IPS-20b (cell line): Measurements from ENCODE around the gene SEC23IP.

ENCODE experiments used
- H3K27ac ChIP-seq: one replicate; pipeline ENCODE4 v1.5.1; 2013; ENCODE audit warnings: low read length
- H3K27me3 ChIP-seq: 2 replicates; pipeline ENCODE4 v1.6.1; 2013; ENCODE audit warnings: mild to moderate bottlenecking, low read length, inconsistent platforms; ENCODE audit not compliant: insufficient read depth
- H3K36me3 ChIP-seq: 2 replicates; pipeline ENCODE4 v1.6.1; 2013; ENCODE audit warnings: low read depth, mild to moderate bottlenecking, inconsistent platforms, low read length, moderate library complexity; ENCODE audit not compliant: insufficient read depth
- H3K4me1 ChIP-seq: 2 replicates; pipeline ENCODE4 v1.6.1; 2013; ENCODE audit warnings: mild to moderate bottlenecking, control low read depth, inconsistent platforms, low read length, moderate library complexity; ENCODE audit not compliant: insufficient read depth
- H3K4me3 ChIP-seq: 2 replicates; pipeline ENCODE4 v1.5.1; 2013; ENCODE audit warnings: mild to moderate bottlenecking, low read length, inconsistent platforms
- H3K9ac ChIP-seq: 2 replicates; pipeline ENCODE4 v1.6.1; 2013; ENCODE audit warnings: low read depth, mild to moderate bottlenecking, inconsistent platforms, low read length, moderate library complexity
- H3K9me3 ChIP-seq: 2 replicates; pipeline ENCODE4 v1.6.1; 2013; ENCODE audit warnings: mild to moderate bottlenecking, low read depth, low read length, inconsistent platforms; ENCODE audit not compliant: insufficient read depth

SEC23IP gene

DNA sequence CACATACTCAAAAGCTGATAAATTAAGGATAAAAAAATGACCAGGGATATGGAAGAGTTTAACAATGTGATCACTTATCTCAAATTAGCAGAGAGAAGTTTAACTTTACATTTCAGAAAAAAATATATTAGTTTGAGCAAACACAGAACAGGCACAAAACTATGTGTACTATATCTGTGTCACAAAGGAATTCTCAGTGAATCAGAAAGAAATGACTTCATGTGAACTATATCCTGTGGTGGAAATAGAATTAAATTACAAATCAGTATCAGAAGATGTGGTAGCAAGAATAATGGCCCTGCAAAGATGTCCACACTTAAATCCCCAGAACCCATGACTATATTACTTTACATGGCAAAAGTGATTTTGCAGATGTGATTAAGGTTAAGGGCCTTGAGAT lies 70.3 kb downstream of the SEC23IP start:
- Histone ChIP-seq H3K4me3 (no peak overlapping the region), H3K9ac (no peak overlapping the region)

DNA sequence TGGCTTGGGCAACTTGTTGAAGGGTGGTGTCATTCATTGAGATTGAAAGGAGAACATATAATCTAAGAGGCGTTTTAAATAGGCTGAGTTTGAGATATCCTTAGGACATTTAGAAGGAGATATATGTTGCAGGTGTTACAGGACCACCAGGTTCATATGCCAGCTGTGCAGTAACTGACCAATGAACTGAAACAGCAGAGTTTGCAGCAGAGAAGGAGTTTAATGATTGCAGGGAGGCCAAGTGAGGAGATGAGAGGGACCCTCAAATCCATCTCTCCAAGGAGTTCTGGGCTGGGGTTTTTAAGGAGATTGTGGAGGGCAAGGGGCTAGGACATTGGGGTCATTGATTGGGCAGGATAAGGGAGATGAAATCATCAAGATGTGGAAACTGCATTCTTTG lies 74.5 kb downstream of the SEC23IP start:
- H3K4me3 ChIP-seq, result no peak overlapping the region
- no peaks in the 10 kb centered on the region for H3K27me3 ChIP-seq
- no peaks in the 10 kb centered on the region for H3K36me3 ChIP-seq
- no peak overlapping the region for H3K9ac ChIP-seq
- peaks cover 9% of the 10 kb centered on the region; the same call in 1 of the 2 replicates for H3K9me3 ChIP-seq
- H3K4me1 ChIP-seq, result no peaks in the 10 kb centered on the region
- no peak overlapping the region for H3K27ac ChIP-seq

More for the DNA sequence above, 70.3 kb downstream of the SEC23IP start:
- no peaks in the 10 kb centered on the region for H3K4me1 ChIP-seq
- H3K27me3 ChIP-seq, result no peaks in the 10 kb centered on the region
- H3K27ac ChIP-seq, result no peak overlapping the region
- H3K9me3 ChIP-seq, result peaks cover 9% of the 10 kb centered on the region; the same call in 1 of the 2 replicates
- H3K36me3 ChIP-seq, result no peaks in the 10 kb centered on the region

- Histone ChIP-seq H3K27ac (no peak overlapping the region), H3K36me3 (no peaks in the 10 kb centered on the region), H3K9ac (no peak overlapping the region), H3K27me3 (no peaks in the 10 kb centered on the region), H3K4me1 (no peaks in the 10 kb centered on the region), H3K4me3 (no peak overlapping the region), H3K9me3 (peaks cover 9% of the 10 kb centered on the region; the same call in 1 of the 2 replicates)
Measured at GRCh38 chr10:119969609-119970008, 77.1 kb downstream of the SEC23IP start.

GRCh38 chr10:119970107-119970506 lies 77.6 kb downstream of the SEC23IP start:
- H3K36me3 ChIP-seq, result no peaks in the 10 kb centered on the region
- peaks cover 9% of the 10 kb centered on the region; the same call in 1 of the 2 replicates for H3K9me3 ChIP-seq
- no peak overlapping the region for H3K27ac ChIP-seq
- H3K27me3 ChIP-seq, result no peaks in the 10 kb centered on the region
- H3K9ac ChIP-seq, result no peak overlapping the region
- H3K4me1 ChIP-seq, result no peaks in the 10 kb centered on the region
- H3K4me3 ChIP-seq, result no peak overlapping the region

DNA sequence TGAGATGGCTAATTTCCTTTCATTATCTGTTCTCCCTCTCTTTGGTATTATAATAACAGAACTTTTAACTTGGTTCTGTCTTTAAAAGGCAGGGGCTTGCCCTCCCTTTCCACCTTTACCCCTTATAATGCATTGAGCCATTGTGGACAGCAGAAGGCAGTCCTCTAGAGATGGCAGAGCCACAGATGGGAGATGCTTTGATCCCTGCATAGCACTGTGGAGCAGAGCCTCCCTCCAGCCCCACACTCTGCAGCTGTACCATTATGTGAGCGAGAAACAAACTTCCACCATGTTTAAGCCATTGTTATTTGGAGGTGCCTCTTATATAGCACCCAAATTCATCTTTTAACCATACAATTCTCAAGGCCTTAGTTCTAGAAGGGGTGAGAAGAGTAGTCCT lies 78.4 kb downstream of the SEC23IP start:
- H3K4me3 ChIP-seq, result no peak overlapping the region
- H3K27me3 ChIP-seq, result no peaks in the 10 kb centered on the region
- H3K9ac ChIP-seq, result no peak overlapping the region
- no peaks in the 10 kb centered on the region for H3K4me1 ChIP-seq
- H3K27ac ChIP-seq, result no peak overlapping the region
- no peaks in the 10 kb centered on the region for H3K36me3 ChIP-seq
- peaks cover 9% of the 10 kb centered on the region; the same call in 1 of the 2 replicates for H3K9me3 ChIP-seq

DNA sequence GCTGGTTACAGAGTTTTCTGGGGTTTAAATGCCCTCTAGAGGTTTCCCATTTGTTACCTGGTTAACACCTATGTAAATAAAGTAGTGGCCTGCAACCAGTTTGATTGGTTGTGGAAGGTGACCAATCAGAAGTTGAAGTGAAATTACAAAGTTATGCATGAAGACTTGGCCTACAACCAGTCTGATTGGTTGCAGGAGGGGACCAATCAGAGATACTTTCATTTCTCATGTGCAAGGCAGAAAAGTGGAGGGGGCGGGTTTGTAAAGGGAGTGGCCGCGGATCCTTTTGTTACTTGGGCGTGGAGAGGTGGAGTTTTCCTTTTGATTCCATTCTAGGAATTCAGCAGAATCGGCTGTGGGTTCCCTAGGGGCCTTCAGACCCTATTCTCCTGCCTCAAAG lies 80.8 kb downstream of the SEC23IP start:
- no peak overlapping the region for H3K27ac ChIP-seq
- H3K4me1 ChIP-seq, result no peaks in the 10 kb centered on the region
- H3K36me3 ChIP-seq, result no peaks in the 10 kb centered on the region
- no peak overlapping the region for H3K4me3 ChIP-seq
- no peaks in the 10 kb centered on the region for H3K27me3 ChIP-seq
- no peaks in the 10 kb centered on the region for H3K9me3 ChIP-seq
- no peak overlapping the region for H3K9ac ChIP-seq

DNA sequence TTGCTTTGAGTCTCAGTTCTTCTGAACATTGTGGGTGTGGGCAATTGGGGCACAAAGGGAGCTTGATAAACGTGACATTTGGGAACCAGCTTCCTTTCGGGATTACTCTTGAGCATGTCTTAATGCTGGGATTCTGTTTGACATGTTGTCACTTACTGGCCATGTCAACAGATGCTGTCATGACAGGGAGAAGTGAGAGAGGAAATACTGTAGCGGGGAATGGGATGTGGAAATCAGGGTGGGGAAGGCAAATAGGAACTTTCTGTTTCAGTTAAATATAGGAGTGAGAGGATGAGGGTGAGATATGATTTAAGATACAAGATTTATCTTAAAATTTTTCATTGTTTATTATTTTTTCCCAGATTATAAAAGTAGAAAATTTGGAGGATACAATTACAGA lies 83.9 kb downstream of the SEC23IP start:
- no peak overlapping the region for H3K4me3 ChIP-seq
- H3K36me3 ChIP-seq, result no peaks in the 10 kb centered on the region
- no peak overlapping the region for H3K9ac ChIP-seq
- H3K27me3 ChIP-seq, result no peaks in the 10 kb centered on the region
- H3K4me1 ChIP-seq, result no peaks in the 10 kb centered on the region
- no peaks in the 10 kb centered on the region for H3K9me3 ChIP-seq
- no peak overlapping the region for H3K27ac ChIP-seq

DNA sequence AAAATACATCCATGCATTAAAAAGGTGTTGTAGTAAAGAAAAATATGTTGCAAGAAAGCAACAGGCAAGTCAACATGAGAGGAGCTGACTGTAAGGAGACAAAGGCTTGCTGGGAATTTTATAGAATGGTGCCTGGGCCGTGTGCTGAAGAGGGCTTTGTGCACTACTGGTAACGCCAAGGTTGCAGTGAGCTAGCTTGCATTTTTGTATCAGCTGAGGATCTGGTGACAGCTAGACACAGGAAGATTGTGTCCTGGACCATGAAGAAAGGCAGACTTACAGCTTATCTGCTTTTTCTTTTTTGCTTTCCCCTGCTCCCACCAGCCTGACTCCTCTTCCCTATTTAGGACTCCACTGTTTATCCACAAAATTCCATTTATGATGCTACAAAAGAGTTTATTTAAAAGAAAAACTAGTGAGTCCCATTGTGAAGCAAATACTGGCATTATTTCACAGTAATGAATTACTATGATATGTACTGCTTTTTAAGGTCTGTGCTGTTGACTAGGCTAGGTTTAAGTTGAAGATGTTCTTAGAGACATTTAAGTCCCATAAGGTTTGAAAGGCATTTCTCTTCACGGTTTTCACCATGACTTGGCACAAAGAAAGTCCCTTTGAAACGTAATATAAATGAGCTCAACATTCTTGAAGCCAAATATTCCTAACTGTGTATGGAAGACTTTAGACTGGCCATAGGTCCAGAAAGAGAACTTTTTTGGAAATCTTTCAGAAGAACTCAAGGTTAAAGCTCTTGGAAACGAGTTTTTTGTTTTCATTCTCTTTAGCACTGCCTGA lies 88.6 kb downstream of the SEC23IP start:
- no peak overlapping the region for H3K4me3 ChIP-seq
- no peaks in the 10 kb centered on the region for H3K36me3 ChIP-seq
- H3K4me1 ChIP-seq, result peaks cover 6% of the 10 kb centered on the region; the same call in 1 of the 2 replicates
- no peaks in the 10 kb centered on the region for H3K9me3 ChIP-seq
- no peaks in the 10 kb centered on the region for H3K27me3 ChIP-seq
- H3K9ac ChIP-seq, result no peak overlapping the region
- no peak overlapping the region for H3K27ac ChIP-seq

GRCh38 chr10:119981826-119982225 lies 89.3 kb downstream of the SEC23IP start:
- Histone ChIP-seq H3K36me3 (no peaks in the 10 kb centered on the region), H3K27ac (no peak overlapping the region), H3K9ac (no peak overlapping the region), H3K4me3 (no peak overlapping the region), H3K9me3 (no peaks in the 10 kb centered on the region), H3K27me3 (no peaks in the 10 kb centered on the region), H3K4me1 (peaks cover 6% of the 10 kb centered on the region; the same call in 1 of the 2 replicates)

DNA sequence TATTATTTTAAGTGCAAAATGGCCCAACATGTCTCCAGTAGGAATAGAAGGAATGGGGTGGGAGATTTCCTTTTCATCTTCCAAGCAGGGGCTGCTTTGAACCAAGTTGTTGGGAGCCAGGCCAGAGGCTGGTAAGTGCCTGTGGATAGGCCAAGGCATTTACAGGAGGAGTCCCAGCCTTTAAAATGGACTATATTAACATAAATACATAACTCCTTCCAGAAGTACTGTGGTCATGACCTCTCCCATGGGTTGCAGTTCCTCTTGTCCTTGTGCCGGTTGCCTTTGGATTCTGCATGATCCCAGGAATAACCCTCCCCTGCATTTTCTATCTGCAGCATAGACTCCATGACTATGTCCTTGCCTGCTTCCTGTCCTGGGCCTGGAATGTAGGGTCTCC lies 95.8 kb downstream of the SEC23IP start:
- Histone ChIP-seq H3K9me3 (no peaks in the 10 kb centered on the region), H3K4me1 (no peaks in the 10 kb centered on the region), H3K4me3 (no peak overlapping the region), H3K36me3 (no peaks in the 10 kb centered on the region), H3K27ac (no peak overlapping the region), H3K9ac (no peak overlapping the region), H3K27me3 (no peaks in the 10 kb centered on the region)

DNA sequence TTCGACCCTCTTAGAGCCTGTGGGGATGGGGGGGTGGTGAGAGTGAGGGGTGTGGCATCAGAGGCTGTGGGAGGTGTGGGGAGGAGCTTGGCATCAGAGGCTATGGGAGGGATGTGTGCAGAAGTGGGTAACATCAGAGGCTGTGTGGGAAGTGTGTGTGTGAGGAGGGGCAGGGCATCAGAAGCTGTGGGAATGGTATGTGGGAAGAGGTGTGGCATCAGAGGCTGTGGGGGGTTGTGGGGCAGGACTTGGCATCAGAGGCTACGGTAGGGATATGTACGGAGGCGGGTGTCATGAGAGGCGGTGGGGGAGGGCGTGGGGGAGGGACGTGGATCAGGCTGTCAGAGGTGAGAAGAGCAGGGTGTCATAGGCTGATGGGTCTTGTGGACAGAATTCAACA lies 97.4 kb downstream of the SEC23IP start:
- Histone ChIP-seq H3K36me3 (no peaks in the 10 kb centered on the region), H3K27me3 (no peaks in the 10 kb centered on the region), H3K9ac (no peak overlapping the region), H3K4me3 (no peak overlapping the region), H3K27ac (no peak overlapping the region), H3K4me1 (no peaks in the 10 kb centered on the region), H3K9me3 (no peaks in the 10 kb centered on the region)

GRCh38 chr10:119991066-119991465 lies 98.5 kb downstream of the SEC23IP start:
- no peak overlapping the region for H3K4me3 ChIP-seq
- H3K27ac ChIP-seq, result no peak overlapping the region
- H3K36me3 ChIP-seq, result no peaks in the 10 kb centered on the region
- no peaks in the 10 kb centered on the region for H3K27me3 ChIP-seq
- no peaks in the 10 kb centered on the region for H3K9me3 ChIP-seq
- no peaks in the 10 kb centered on the region for H3K4me1 ChIP-seq
- no peak overlapping the region for H3K9ac ChIP-seq
